GM13977 (cell line): ENCODE results near the gene RNF222.
"Not testable (repeated sequence)": the region's sequence is repeated elsewhere in the genome, so short reads cannot be mapped to it uniquely, and the experiment has no call there.

Source experiments
- DNase-seq: peaks from one replicate; pipeline ENCODE4 v3.0.0; 2012; ENCODE audit warnings: low spot score
- CTCF ChIP-seq: IDR thresholded peaks from 2 replicates; pipeline ENCODE4 v1.5.1; 2012; ENCODE audit warnings: mild to moderate bottlenecking, control low read depth; ENCODE audit not compliant: insufficient read depth; ENCODE audit errors: extremely low read depth, missing control alignments
- in situ Hi-C: fragments of 300-500 bp; cut with MboI; formaldehyde crosslinking; loops from one replicate; pipeline ENCODE4 v1.12.0; 2022; ENCODE audit warnings: low sequenced_read_pairs, low pct_unique_long_range_greater_than_20kb, mixed read lengths, inconsistent platforms; ENCODE audit not compliant: unreplicated experiment

Gene RNF222

DNA sequence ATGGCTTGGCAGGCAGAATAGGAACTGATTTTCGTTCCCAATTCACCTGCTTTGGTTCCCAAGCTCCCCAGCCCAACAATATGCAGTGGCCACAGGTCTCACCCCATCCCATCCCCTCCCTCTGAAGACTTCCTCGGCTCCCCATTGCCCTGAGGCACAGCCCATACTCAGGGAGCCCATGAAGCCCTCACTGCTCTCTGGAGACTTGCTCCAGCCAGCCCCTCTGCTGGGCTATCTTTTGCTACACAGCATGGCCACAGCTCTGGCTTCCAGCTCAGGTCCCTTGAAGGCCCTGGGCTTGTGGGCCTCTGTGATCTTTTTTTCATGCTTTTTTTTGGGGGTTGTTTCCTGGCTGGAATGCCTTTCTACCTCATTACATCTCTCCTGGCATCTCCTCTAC is 8.5 kb upstream of the RNF222 start:
- TF ChIP-seq CTCF, result no peak
- DNase-seq, result no peak
- in situ Hi-C loops, result loop anchor here (25.0 kb wide), 2 partner anchors 356 to 581 kb away; partner anchors contain the start of gene SPDYE4

DNA sequence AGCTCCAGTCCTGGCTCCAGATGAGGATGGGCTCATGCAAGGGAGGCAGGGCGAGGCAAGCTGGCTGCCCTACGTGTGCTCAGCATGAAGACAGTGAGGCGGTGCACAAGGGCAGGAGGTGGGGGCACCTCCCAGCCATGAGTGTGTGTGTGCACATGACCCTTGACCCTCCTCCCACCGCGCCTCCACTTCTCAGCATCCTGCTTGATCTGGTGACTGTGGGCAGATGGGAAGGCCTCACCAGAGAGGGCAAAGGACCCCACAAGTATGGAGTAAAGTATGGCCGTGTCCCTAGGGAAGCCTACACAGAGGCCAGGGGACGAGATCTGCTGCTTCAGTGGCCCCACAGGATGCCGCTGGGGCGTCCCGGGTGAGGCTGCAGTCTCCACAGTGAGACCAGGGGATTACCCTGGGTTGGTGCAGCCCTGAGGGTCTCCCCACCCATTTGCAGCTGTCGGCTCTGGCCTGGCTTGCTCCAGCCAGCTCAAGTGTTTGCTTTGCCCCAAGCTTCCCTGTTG is 7.9 kb upstream of the RNF222 start:
- in situ Hi-C loops, result loop anchor here (25.0 kb wide), 2 partner anchors 357 to 582 kb away; partner anchors contain the start of gene SPDYE4
- no peak for TF ChIP-seq CTCF
- no peak for DNase-seq

GRCh38 chr17:8402921-8403536 is 5.4 kb upstream of the RNF222 start:
- in situ Hi-C loops, result loop anchor here (25.0 kb wide), 2 partner anchors 359 to 584 kb away; partner anchors contain the start of gene SPDYE4
- TF ChIP-seq CTCF, result no peak
- no peak for DNase-seq

DNA sequence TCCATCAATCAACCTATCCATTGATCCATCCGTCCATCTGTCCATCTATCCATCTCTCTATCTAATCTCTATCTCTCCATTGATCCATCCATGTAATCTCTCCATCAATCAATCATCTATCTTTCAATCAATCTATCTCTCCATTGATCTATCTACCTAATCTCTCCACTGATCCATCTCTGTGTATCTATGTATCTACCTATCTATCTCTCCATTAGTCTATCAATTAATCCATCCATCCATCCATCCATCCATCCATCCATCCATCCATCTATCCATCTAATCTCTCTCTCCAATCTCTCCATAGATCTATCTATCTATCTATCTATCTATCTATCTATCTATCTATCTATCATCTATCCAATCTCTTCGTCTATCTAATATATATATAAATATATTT is 3.5 kb upstream of the RNF222 start:
- no peak for TF ChIP-seq CTCF
- in situ Hi-C loops, result loop anchor here (25.0 kb wide), 2 partner anchors 361 to 586 kb away; partner anchors contain the start of gene SPDYE4

DNA sequence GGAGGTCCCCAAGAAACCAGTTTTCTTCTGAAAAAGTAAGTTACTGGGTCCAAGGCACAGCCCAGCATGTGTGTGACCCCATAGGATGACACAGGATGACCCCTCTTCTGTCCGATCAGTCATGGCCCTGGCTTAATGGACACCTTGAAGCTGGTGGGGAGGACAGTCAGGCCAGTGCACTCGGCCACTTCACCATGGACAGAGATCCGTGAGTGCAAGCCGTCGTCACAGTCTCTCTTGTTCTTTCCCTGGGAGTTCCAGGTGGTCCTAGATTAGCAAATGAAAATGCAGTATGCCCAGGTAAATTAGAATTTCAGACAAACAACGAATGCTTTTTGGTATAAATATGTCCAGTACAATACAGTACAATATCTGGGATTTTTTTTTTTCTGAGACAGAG is 1.4 kb upstream of the RNF222 start:
- DNase-seq, result no peak
- in situ Hi-C loops, result no loop called here
- no peak for TF ChIP-seq CTCF

More for the DNA sequence above, 3.5 kb upstream of the RNF222 start:
- DNase-seq, result no peak

DNA sequence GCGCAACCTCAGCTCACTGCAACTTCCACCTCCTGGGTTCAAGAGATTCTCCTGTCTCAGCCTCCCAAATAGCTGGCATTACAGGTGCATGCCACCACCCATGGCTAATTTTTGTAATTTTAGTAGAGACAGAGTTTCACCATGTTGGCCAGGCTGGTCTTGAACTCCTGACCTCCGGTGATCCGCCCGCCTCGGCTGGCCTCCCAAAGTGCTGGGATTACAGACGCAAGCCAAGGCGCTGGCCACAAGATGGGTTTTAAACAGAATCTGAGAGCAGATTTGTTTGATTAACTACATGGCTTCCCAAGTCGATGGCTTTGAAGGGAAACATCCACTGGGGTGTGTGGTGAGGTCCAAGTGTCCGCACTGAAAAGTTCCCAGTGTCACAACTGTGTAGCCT is 3.1 kb downstream of the RNF222 start:
- in situ Hi-C loops, result not testable (repeated sequence)

DNA sequence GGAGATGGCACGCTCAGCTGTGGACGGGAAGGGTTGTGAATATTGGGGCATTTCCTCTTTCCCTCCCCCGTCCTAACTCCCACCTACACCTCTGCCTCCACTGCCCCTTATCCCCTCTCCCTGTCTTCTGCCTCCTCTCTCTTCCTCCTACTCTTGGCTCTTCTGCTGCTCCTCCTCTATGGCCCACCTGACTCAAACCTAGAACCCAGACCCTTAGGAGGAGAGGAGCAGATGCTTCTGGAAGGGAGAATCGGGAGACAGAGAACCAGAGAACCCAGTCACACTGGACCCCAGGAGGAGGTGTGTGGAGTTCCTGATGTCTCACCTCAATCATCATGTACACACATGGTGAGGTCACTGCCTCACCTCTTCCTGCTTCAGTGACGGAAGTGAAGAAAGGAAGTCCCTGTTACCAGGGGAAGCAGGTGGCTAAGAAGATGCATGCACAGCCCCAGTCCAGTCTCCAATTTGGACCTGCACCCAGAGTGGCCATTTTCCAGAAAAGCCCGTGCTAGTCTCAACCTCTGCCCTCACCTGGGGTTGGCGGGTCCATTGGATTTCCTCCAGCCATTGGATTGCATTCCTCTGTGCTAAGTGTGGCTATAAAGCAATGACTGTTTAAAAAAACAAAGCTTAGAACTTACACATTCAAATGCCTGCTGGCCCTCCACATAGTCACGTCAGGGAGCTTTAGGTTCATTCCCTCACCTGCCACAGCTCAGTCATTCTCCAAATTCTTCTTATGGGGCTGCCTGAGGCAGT is 4.0 kb downstream of the RNF222 start:
- in situ Hi-C loops, result no loop called here
- DNase-seq, result no peak
- TF ChIP-seq CTCF, result no peak

More for the DNA sequence above, 3.1 kb downstream of the RNF222 start:
- not testable (repeated sequence) for DNase-seq
